Fibroblast of mammary gland (primary cell): ENCODE measurements around the gene ENDOU.
A peak's percentile ranks its signal among the peaks of the same experiment; 100 is the strongest.

Experiments used
- DNase-seq: peaks from one replicate; pipeline ENCODE4 v3.0.0-alpha.2; 2010; ENCODE audit warnings: low read depth
- H3K4me3 ChIP-seq: 2 replicates; pipeline ENCODE4 v1.5.1; 2011; ENCODE audit warnings: low read depth, mild to moderate bottlenecking, low read length, moderate library complexity; ENCODE audit not compliant: control insufficient read depth
- CTCF ChIP-seq: conservative IDR thresholded peaks from 2 replicates; pipeline ENCODE4 v1.5.1; 2011; ENCODE audit warnings: low read depth, low read length, inconsistent platforms; ENCODE audit not compliant: control insufficient read depth, insufficient read depth

Gene ENDOU

DNA sequence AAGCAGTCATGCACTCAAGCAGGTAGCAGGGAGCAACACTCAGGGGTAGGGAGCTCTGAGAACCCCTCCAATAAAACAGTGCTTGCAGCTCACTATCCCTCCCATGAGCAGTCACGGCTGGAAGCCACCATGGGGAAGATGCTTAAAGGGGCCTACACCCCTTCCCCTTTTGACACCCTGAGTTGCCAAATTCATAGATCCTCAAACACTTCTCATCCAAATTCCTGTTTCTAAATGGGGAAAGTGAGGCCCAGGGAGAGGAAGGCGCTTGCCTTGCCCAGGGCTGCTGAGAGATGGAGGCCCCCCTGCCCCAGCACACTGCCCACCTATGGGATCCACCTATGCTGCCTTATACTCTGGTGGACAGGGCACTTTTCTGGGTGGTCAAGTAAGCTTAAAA, 7.2 kb upstream of the ENDOU start:
- TF ChIP-seq CTCF, result no peak
- no peak for DNase-seq
- no peak overlapping the region for H3K4me3 ChIP-seq

GRCh38 chr12:47731723-47732122, 6.4 kb upstream of the ENDOU start:
- no peak for DNase-seq
- no peak overlapping the region for H3K4me3 ChIP-seq
- no peak for TF ChIP-seq CTCF

DNA sequence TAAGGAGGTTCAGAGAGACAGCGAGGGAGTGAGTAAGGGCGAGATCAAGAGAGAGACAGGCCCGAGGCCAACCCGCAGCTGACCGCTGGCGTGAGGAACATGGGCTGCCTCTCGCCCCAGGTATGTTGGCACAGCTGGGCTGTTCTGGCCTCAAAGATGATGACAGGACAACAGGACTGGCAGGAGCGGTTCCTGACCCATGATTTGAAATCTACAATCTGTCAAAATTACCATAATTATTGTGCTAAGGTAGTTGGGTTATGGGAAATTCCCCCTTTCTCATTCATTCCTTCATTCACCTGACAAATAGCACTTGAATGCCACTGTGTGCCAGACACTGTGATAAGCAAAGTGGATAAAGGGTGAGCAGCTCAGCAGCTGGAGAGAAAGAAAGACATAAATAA, 5.1 kb upstream of the ENDOU start:
- no peak for TF ChIP-seq CTCF
- DNase-seq, result peak; percentile 51
- no peak overlapping the region for H3K4me3 ChIP-seq

DNA sequence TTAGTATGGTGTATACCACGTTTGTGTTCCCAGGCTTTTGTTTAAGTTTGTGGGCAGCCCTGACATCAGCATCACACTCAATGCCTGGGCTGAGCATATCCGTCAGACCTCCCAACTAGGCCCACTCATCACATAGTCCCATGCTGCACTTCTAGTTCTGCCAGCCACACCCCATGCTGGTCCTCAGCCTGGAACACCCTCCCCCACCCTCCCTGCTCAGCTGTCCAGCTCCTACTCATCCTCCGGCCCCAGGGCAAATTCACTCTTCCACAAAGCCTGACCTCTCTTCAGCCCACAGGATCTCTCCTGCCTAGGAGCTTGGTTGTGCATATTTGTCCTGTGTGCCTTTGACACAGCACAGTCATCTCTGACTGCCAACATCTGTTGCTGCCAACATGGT, 3.9 kb upstream of the ENDOU start:
- no peak for TF ChIP-seq CTCF
- peak; percentile 87 for DNase-seq
- no peak overlapping the region for H3K4me3 ChIP-seq

GRCh38 chr12:47725893-47726292, 603 bp upstream of the ENDOU start:
- DNase-seq, result peak; percentile 89
- no peak overlapping the region for H3K4me3 ChIP-seq
- TF ChIP-seq CTCF, result no peak

DNA sequence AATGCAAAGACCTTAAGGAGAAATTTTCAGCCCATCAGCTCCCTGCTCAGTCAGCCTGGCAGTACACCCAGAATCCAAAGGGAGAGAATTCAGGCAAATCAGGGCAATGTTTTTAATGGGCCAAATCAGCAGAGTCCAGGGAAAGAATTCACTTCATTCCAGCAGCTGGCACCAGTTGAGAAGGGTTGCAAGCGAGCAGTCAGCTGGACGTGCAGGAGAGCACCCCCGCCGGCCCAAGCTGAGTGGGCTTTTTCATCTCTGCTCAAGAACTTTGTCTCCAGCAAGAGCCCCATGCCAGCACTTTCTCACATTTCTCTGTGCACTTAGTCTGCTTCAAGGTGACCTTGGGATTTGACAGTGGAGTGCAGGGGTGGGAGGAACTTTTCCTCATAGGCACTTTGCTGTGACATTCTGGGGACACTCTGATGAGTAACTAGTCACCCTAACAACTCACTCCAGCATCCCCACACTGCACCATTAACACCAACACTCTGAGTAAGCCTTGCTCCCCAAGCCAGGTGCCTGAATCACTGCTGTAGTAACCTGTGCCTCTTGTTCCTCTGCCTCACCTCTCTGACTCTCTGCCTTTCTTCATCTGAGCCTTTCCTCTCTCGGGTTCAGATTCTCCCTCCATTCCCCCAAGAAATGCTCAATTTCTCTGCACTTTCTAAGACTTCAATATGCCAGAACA, 2.2 kb downstream of the ENDOU start:
- no peak for TF ChIP-seq CTCF
- H3K4me3 ChIP-seq, result no peak overlapping the region
- no peak for DNase-seq

GRCh38 chr12:47722136-47722834, 3.0 kb downstream of the ENDOU start:
- DNase-seq, result no peak
- no peak for TF ChIP-seq CTCF
- no peak overlapping the region for H3K4me3 ChIP-seq
